Prostate gland (tissue), 2 donors: ENCODE results near the gene SPINK13. TPM values are rescaled to one million over a fixed set of nuclear protein-coding genes. Genes with fewer than 3 reads are reported as not detected.

Source experiments
- DNase-seq: peaks from one replicate; pipeline ENCODE4 v3.0.0-alpha.2; 2019; ENCODE audit warnings: low spot score
- H3K27ac ChIP-seq, 2 donors: fragments of 200-600 bp; sonication (generic); 2 replicates each; pipeline ENCODE4 v1.5.1; 2017 to 2019
- H3K27me3 ChIP-seq: fragments of 200-600 bp; sonication (generic); replicated peaks from 2 replicates; pipeline ENCODE4 v1.5.1; 2019; ENCODE audit not compliant: insufficient read depth
- H3K36me3 ChIP-seq, 2 donors: fragments of 200-600 bp; sonication (generic); 1 replicate in 1 of 2; 2 replicates in 1 of 2; pipeline versions ENCODE4 v1.5.1 to v1.8.1; 2017 to 2019
- H3K4me1 ChIP-seq: fragments of 200-600 bp; sonication (generic); replicated peaks from 2 replicates; pipeline ENCODE4 v1.5.1; 2019
- H3K4me3 ChIP-seq, 2 donors: fragments of 200-600 bp; sonication (generic); 2 replicates each; pipeline ENCODE4 v1.5.1; 2017 to 2019
- H3K9me3 ChIP-seq: fragments of 200-600 bp; sonication (generic); 2 replicates; pipeline ENCODE4 v1.5.1; 2017
- POLR2A ChIP-seq: fragments of 450-650 bp; IDR thresholded peaks from one replicate; pipeline ENCODE4 v1.6.1; 2016; ENCODE audit warnings: antibody characterized with exemption, mild to moderate bottlenecking
- POLR2AphosphoS5 ChIP-seq: sonication (generic); formaldehyde crosslinking; IDR thresholded peaks from one replicate; pipeline ENCODE4 v1.6.1; 2017; ENCODE audit warnings: antibody characterized with exemption
- WGBS: methylation state at CpG from one replicate; pipeline ENCODE4 v1.1.5; 2018; 5-methylcytosine and 5-hydroxymethylcytosine counted together
- intact Hi-C: fragments of 100-400 bp; cut with DNase I; formaldehyde crosslinking; loops from one replicate; pipeline ENCODE4 v1.14.2; 2022
- total RNA-seq, 2 donors: library from RNA; depleted of rRNA; stranded (reverse); fragments of >200 nt; gene quantifications; one replicate each; pipeline ENCODE4 v1.1.0, GENCODE V29; 2016
- TF ChIP-seq, protein P1 (sequence below), 4 experiments: fragments of 200-600 bp in 2 of 4; fragments of 450-650 bp in 2 of 4; sonication (generic) in 2 of 4; IDR thresholded peaks; 1 replicate in 3 of 4; 2 replicates in 1 of 4; pipeline ENCODE4 v1.5.1; 2016 to 2019; ENCODE audit warnings: antibody characterized with exemption in 4 of 4, mild to moderate bottlenecking in 2 of 4, moderate library complexity in 2 of 4

SPINK13 gene
- total RNA-seq, 2 donors from 2014 or later = not detected

DNA sequence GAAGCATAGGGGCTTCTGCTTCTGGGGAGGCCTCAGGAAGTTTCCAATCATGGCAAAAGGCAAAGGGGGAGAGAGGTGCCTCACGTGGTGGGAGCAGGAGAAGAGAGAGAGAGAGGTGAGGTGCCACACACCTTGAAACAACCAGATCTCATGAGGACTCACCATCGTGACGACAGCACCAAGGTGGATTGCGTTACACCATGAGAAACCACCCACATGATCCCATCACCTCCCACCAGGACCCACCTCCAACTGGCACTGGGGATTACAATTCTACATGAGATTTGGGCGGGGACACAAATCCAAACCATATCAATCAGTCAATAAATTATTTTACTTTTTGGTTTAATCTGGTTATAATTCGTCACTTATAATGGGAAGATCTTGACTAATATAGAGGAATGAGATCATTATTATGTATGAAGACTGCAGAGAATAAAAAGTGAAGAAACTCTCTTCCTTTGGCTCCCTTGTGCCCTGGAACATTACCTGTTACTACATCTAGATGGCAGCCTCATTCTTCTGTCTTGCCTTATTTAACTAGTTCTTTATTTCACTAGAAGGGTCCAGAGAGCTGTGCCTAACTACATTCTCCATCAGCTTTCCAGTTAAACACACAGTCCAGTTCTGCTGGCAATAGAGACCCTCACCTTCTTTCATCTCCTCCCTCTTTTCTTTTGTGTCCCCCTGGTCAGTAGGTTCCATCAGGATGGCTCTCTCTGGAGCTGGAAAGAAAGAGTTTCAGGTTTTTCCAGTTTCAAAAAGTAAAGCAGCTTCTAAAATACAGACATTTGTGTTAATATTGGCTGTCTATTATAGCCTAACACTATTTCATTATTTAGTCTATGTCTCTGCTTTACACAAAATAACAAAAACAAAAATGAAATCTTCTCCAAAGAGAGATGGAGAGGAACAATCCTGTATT, 21.9 kb downstream of the SPINK13 start:
- H3K27ac ChIP-seq = no peak overlapping the region
- H3K4me1 ChIP-seq = no peaks in the 10 kb centered on the region
- no peak overlapping the region for H3K4me3 ChIP-seq
- intact Hi-C loops = no loop called here
- WGBS = 72% methylated on average over 6 of the region's 6 CpGs
- no peaks in the 10 kb centered on the region for H3K27me3 ChIP-seq
- no peaks in the 10 kb centered on the region for H3K9me3 ChIP-seq
- no peak for DNase-seq
- no peaks in the 10 kb centered on the region for H3K36me3 ChIP-seq
- TF ChIP-seq POLR2A (no peak), POLR2AphosphoS5 (no peak)
- TF ChIP-seq, protein P1, sequence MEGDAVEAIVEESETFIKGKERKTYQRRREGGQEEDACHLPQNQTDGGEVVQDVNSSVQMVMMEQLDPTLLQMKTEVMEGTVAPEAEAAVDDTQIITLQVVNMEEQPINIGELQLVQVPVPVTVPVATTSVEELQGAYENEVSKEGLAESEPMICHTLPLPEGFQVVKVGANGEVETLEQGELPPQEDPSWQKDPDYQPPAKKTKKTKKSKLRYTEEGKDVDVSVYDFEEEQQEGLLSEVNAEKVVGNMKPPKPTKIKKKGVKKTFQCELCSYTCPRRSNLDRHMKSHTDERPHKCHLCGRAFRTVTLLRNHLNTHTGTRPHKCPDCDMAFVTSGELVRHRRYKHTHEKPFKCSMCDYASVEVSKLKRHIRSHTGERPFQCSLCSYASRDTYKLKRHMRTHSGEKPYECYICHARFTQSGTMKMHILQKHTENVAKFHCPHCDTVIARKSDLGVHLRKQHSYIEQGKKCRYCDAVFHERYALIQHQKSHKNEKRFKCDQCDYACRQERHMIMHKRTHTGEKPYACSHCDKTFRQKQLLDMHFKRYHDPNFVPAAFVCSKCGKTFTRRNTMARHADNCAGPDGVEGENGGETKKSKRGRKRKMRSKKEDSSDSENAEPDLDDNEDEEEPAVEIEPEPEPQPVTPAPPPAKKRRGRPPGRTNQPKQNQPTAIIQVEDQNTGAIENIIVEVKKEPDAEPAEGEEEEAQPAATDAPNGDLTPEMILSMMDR (IDR thresholded peaks at IDR 0.05) = peak in 3 of 4 experiments; percentile 6 to 52 (median 45)

- WGBS = 83% methylated on average over 4 of the region's 4 CpGs
- DNase-seq = no peak
- Histone ChIP-seq H3K4me3 (no peak overlapping the region), H3K27ac (no peak overlapping the region), H3K36me3 (no peaks in the 10 kb centered on the region), H3K27me3 (no peaks in the 10 kb centered on the region), H3K9me3 (no peaks in the 10 kb centered on the region), H3K4me1 (no peaks in the 10 kb centered on the region)
- TF ChIP-seq, protein P1 (IDR thresholded peaks at IDR 0.05) = no peak
- TF ChIP-seq POLR2A = no peak
- intact Hi-C loops = no loop called here
Measured at GRCh38 chr5:148297731-148298130, 29.1 kb downstream of the SPINK13 start.

- no peaks in the 10 kb centered on the region for H3K27me3 ChIP-seq
- no peak for DNase-seq
- TF ChIP-seq, protein P1 (IDR thresholded peaks at IDR 0.05) = no peak
- TF ChIP-seq POLR2A (no peak), POLR2AphosphoS5 (no peak)
Measured at GRCh38 chr5:148306446-148306845, 37.9 kb downstream of the SPINK13 start.

GRCh38 chr5:148309019-148309418, 40.4 kb downstream of the SPINK13 start:
- Histone ChIP-seq H3K36me3 (no peaks in the 10 kb centered on the region), H3K4me1 (no peaks in the 10 kb centered on the region), H3K4me3 (no peak overlapping the region), H3K27ac (no peak overlapping the region), H3K9me3 (no peaks in the 10 kb centered on the region), H3K27me3 (no peaks in the 10 kb centered on the region)
- no peak for DNase-seq
- intact Hi-C loops = no loop called here
- WGBS = 74% methylated on average over 3 of the region's 3 CpGs
- no peak for TF ChIP-seq POLR2A
- no peak for TF ChIP-seq POLR2AphosphoS5
- TF ChIP-seq, protein P1 (IDR thresholded peaks at IDR 0.05) = no peak

More at GRCh38 chr5:148306446-148306845, 37.9 kb downstream of the SPINK13 start:
- WGBS = 83% methylated on average over 1 of the region's 1 CpG
- H3K27ac ChIP-seq = no peak overlapping the region
- no peak overlapping the region for H3K4me3 ChIP-seq
- no peaks in the 10 kb centered on the region for H3K36me3 ChIP-seq
- no peaks in the 10 kb centered on the region for H3K9me3 ChIP-seq
- intact Hi-C loops = no loop called here
- H3K4me1 ChIP-seq = no peaks in the 10 kb centered on the region

- Histone ChIP-seq H3K27me3 (no peaks in the 10 kb centered on the region), H3K36me3 (no peaks in the 10 kb centered on the region), H3K9me3 (no peaks in the 10 kb centered on the region), H3K4me3 (no peak overlapping the region), H3K27ac (no peak overlapping the region), H3K4me1 (no peaks in the 10 kb centered on the region)
- TF ChIP-seq POLR2AphosphoS5 (no peak), POLR2A (no peak)
- TF ChIP-seq, protein P1 (IDR thresholded peaks at IDR 0.05) = no peak
- intact Hi-C loops = no loop called here
- no peak for DNase-seq
Measured at GRCh38 chr5:148309746-148310145, 41.2 kb downstream of the SPINK13 start.
